Measurements from ENCODE around the gene TAF6. TPM values are rescaled to one million over a fixed set of nuclear protein-coding genes. Genes with fewer than 3 reads are reported as not detected.

TAF6 gene
- polyA plus RNA-seq, 4 donors = 12.2 to 33.5 (median 25.6) TPM

DNA sequence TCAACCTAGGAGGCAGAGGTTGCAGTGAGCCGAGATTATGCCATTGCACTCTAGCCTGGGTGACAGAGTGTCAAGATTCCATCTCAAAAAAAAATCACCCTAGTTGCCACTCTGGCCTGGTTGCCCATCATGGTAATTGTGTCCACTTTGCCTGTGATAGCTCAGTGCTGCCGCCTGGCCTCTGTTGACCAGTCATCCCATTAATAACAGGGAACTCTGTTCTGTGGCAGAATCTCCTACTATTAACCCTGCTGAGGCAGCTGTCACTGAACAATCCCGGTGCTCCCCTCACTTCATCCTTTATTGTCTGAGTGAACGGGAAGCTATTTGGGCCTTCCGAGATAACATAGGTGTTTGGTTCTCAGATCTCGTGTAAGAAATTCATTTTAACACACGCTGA lies 52.2 kb downstream of the TAF6 start:
- Histone ChIP-seq H3K4me3 (ENCODE audit: low read depth in 1 of 3, low read length in 3 of 3) (no peak overlapping the region), H3K36me3 (ENCODE audit: control insufficient read depth in 3 of 3, insufficient read depth in 2 of 3, low read depth in 1 of 3, low read length in 3 of 3) (peaks cover 14 to 73% (median 26%) of the 10 kb centered on the region in 3 donors), H3K27me3 (ENCODE audit: control insufficient read depth in 3 of 3, insufficient read depth in 3 of 3, low read length in 3 of 3) (no peaks in the 10 kb centered on the region), H3K4me1 (ENCODE audit: control insufficient read depth in 3 of 3, insufficient read depth in 2 of 3, low read depth in 1 of 3, low read length in 2 of 3) (no peaks in the 10 kb centered on the region), H3K9me3 (ENCODE audit: control insufficient read depth in 2 of 2, insufficient read depth in 1 of 2, low read depth in 1 of 2, low read length in 1 of 2) (peaks cover 2 to 31% of the 10 kb centered on the region in 2 donors), H3K27ac (ENCODE audit: low read depth in 1 of 3, low read length in 2 of 3) (no peak overlapping the region)
- FAIRE-seq (no peak), DNase-seq (no peak)
- 89 to 94% (median 91%) methylated on average over 7 of the region's 7 CpGs for WGBS, 3 donors

DNA sequence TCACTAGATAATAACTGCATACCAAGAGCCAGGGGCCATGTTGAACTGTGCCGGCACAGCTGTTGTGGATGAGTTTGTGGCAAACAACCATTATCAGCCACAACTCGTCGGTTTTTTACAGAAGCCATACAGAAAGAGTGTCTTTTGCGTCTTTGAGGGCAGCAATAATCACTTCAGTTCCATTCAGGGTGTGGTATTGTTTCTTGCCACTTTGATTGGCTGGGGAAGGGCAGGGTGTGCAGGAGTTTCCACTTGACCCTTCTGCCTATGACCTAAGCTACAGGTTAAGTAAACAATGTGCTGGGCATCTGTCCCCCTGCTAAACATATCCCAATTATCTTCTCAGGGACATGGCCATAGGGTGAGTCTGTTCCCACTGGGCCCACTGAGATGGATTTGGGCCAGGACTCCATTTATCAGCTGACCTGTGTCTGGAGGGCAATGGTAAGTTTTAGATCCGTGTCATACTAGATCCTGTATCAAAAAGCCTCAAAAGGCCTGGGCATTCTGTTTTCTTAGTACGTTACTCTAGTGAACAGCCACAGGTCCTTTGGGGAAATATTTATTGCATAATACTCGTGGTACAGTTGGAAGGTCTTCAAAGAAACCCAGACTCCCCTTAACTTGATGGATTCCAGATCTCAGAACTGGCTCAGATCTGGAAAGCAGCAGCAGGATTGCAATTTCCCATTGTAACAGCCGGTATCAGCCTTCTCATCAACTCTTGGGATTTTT lies 53.5 kb downstream of the TAF6 start:
- FAIRE-seq (no peak), DNase-seq (no peak)
- no peak overlapping the region for H3K4me3 ChIP-seq (ENCODE audit: low read depth in 1 of 3, low read length in 3 of 3)
- H3K27me3 ChIP-seq (ENCODE audit: control insufficient read depth in 3 of 3, insufficient read depth in 3 of 3, low read length in 3 of 3) = no peaks in the 10 kb centered on the region
- WGBS, 3 donors = 53 to 82% (median 80%) methylated on average over 8 of the region's 8 CpGs
- H3K27ac ChIP-seq (ENCODE audit: low read depth in 1 of 3, low read length in 2 of 3) = peak overlapping the region in 2 of 3 donors; percentile 11 to 19
- peaks cover 2 to 71% (median 12%) of the 10 kb centered on the region in 3 donors for H3K36me3 ChIP-seq (ENCODE audit: control insufficient read depth in 3 of 3, insufficient read depth in 2 of 3, low read depth in 1 of 3, low read length in 3 of 3)
- H3K9me3 ChIP-seq (ENCODE audit: control insufficient read depth in 2 of 2, insufficient read depth in 1 of 2, low read depth in 1 of 2, low read length in 1 of 2) = peaks cover 0 to 17% of the 10 kb centered on the region in 2 donors
- no peaks in the 10 kb centered on the region for H3K4me1 ChIP-seq (ENCODE audit: control insufficient read depth in 3 of 3, insufficient read depth in 2 of 3, low read depth in 1 of 3, low read length in 2 of 3)

DNA sequence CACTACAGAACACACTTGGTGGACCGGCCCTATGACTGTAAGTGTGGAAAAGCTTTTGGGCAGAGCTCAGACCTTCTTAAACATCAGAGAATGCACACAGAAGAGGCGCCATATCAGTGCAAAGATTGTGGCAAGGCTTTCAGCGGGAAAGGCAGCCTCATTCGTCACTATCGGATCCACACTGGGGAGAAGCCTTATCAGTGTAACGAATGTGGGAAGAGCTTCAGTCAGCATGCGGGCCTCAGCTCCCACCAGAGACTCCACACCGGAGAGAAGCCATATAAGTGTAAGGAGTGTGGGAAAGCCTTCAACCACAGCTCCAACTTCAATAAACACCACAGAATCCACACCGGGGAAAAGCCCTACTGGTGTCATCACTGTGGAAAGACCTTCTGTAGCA lies 55.0 kb downstream of the TAF6 start:
- DNase-seq (no peak), FAIRE-seq (no peak)
- H3K9me3 ChIP-seq (ENCODE audit: control insufficient read depth in 2 of 2, insufficient read depth in 1 of 2, low read depth in 1 of 2, low read length in 1 of 2) = peaks cover 0 to 3% of the 10 kb centered on the region in 2 donors
- H3K4me3 ChIP-seq (ENCODE audit: low read depth in 1 of 3, low read length in 3 of 3) = no peak overlapping the region
- no peaks in the 10 kb centered on the region for H3K27me3 ChIP-seq (ENCODE audit: control insufficient read depth in 3 of 3, insufficient read depth in 3 of 3, low read length in 3 of 3)
- H3K27ac ChIP-seq (ENCODE audit: low read depth in 1 of 3, low read length in 2 of 3) = no peak overlapping the region
- peaks cover 2 to 62% (median 4%) of the 10 kb centered on the region in 3 donors for H3K36me3 ChIP-seq (ENCODE audit: control insufficient read depth in 3 of 3, insufficient read depth in 2 of 3, low read depth in 1 of 3, low read length in 3 of 3)
- 93 to 96% (median 95%) methylated on average over 9 of the region's 9 CpGs for WGBS, 3 donors
- H3K4me1 ChIP-seq (ENCODE audit: control insufficient read depth in 3 of 3, insufficient read depth in 2 of 3, low read depth in 1 of 3, low read length in 2 of 3) = no peaks in the 10 kb centered on the region

DNA sequence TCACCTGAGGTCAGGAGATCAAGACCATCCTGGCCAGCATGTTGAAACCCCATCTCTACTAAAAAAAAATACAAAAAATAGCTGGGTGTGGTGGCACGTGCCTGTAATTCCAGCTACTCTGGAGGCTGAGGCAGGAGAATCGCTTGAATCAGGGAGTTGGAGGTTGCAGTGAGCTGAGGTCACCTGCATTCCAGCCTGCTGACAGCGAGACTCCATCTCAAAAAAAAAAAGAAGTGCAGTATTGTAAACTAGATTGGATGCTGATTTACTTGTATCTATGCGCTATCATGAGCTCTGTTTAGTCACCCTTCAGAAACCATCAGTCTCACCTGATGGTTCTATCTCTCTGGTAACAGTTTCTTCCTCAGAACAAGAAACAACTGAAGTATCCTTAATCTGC lies 55.8 kb downstream of the TAF6 start:
- 94 to 95% (median 95%) methylated on average over 4 of the region's 4 CpGs for WGBS, 3 donors

DNA sequence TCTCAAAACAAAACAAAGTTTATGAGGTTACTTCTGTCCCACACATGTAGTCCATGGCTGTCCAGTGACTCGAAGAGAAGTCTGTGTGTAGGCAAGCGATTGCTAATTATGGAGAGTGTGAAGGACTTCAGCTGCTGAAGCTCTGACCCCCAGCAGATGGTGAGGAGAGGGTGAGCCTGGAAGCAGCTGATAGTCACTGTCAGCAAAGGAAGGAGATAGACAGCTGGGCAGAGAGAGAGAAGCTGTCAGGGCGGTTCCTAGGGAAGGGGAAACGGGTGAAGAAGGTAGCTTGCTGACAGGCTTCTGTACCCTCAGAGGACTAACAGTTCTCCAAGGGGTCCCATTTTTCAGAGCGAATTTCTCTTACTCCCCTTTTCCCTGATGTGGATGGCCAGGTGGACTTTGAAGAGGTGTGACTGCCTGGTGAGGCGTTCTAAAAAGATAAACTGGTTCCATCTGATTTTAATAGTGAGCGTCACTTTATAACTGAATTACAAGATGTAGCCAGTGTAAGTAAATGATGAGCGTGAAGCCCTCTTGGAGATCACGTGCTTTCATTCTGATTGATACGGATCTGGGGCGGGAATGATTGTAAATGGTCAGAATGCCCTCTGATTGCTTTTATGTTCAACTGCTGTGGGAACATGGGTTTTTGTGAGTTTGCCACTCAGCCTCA lies 57.5 kb downstream of the TAF6 start:
- Histone ChIP-seq H3K4me3 (ENCODE audit: low read depth in 1 of 3, low read length in 3 of 3) (no peak overlapping the region), H3K27me3 (ENCODE audit: control insufficient read depth in 3 of 3, insufficient read depth in 3 of 3, low read length in 3 of 3) (no peaks in the 10 kb centered on the region), H3K9me3 (ENCODE audit: control insufficient read depth in 2 of 2, insufficient read depth in 1 of 2, low read depth in 1 of 2, low read length in 1 of 2) (no peaks in the 10 kb centered on the region), H3K27ac (ENCODE audit: low read depth in 1 of 3, low read length in 2 of 3) (no peak overlapping the region), H3K36me3 (ENCODE audit: control insufficient read depth in 3 of 3, insufficient read depth in 2 of 3, low read depth in 1 of 3, low read length in 3 of 3) (peaks cover 4 to 67% (median 8%) of the 10 kb centered on the region in 3 donors), H3K4me1 (ENCODE audit: control insufficient read depth in 3 of 3, insufficient read depth in 2 of 3, low read depth in 1 of 3, low read length in 2 of 3) (no peaks in the 10 kb centered on the region)
- WGBS, 3 donors = 91 to 95% (median 92%) methylated on average over 11 of the region's 11 CpGs
- DNase-seq (no peak), FAIRE-seq (no peak)

More for the DNA sequence above, 55.8 kb downstream of the TAF6 start:
- Histone ChIP-seq H3K27ac (ENCODE audit: low read depth in 1 of 3, low read length in 2 of 3) (no peak overlapping the region), H3K4me3 (ENCODE audit: low read depth in 1 of 3, low read length in 3 of 3) (no peak overlapping the region), H3K4me1 (ENCODE audit: control insufficient read depth in 3 of 3, insufficient read depth in 2 of 3, low read depth in 1 of 3, low read length in 2 of 3) (no peaks in the 10 kb centered on the region), H3K9me3 (ENCODE audit: control insufficient read depth in 2 of 2, insufficient read depth in 1 of 2, low read depth in 1 of 2, low read length in 1 of 2) (no peaks in the 10 kb centered on the region), H3K27me3 (ENCODE audit: control insufficient read depth in 3 of 3, insufficient read depth in 3 of 3, low read length in 3 of 3) (no peaks in the 10 kb centered on the region), H3K36me3 (ENCODE audit: control insufficient read depth in 3 of 3, insufficient read depth in 2 of 3, low read depth in 1 of 3, low read length in 3 of 3) (peaks cover 2 to 58% (median 6%) of the 10 kb centered on the region in 3 donors)
- no peak for FAIRE-seq
- DNase-seq = no peak

DNA sequence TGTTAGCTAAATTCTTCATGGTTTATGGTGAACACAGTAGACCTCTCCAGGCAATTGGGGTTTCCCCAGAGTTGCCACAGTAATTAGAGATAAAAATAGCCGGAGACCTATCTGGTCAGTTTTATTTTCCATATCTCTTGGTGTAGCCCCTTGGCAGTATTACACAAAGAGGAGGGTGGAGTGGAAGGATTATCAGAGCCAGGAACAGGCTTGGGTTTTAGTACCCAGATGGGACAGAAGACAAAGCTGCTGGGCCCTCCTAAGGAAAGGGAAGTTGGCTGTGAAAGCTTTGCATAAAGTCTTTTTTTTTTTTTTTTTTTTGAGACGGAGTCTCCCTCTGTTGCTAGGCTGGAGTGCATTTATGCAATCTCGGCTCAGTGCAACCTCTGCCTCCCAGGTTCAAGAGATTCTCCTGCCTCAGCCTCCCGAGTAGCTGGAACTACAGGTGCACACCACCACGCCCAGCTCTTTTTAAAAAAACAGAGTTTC lies 59.9 kb downstream of the TAF6 start:
- Histone ChIP-seq H3K27ac (ENCODE audit: low read depth in 1 of 3, low read length in 2 of 3) (no peak overlapping the region), H3K4me3 (ENCODE audit: low read depth in 1 of 3, low read length in 3 of 3) (no peak overlapping the region), H3K4me1 (ENCODE audit: control insufficient read depth in 3 of 3, insufficient read depth in 2 of 3, low read depth in 1 of 3, low read length in 2 of 3) (no peaks in the 10 kb centered on the region), H3K27me3 (ENCODE audit: control insufficient read depth in 3 of 3, insufficient read depth in 3 of 3, low read length in 3 of 3) (no peaks in the 10 kb centered on the region), H3K36me3 (ENCODE audit: control insufficient read depth in 3 of 3, insufficient read depth in 2 of 3, low read depth in 1 of 3, low read length in 3 of 3) (peaks cover 4 to 55% (median 8%) of the 10 kb centered on the region in 3 donors), H3K9me3 (ENCODE audit: control insufficient read depth in 2 of 2, insufficient read depth in 1 of 2, low read depth in 1 of 2, low read length in 1 of 2) (no peaks in the 10 kb centered on the region)
- no peak for FAIRE-seq
- DNase-seq = no peak
- 86 to 92% (median 88%) methylated on average over 5 of the region's 5 CpGs for WGBS, 3 donors

Other genes starting within 250 kb of the TAF6 start
- under 1 TPM in 2 of 4 donors, not detected in 2; 0.09 TPM for gene OR2AE1, start 242.3 kb downstream of the TAF6 start, polyA plus RNA-seq
- 10 to 100 TPM; 18.8 to 36.3 (median 20.0) TPM for gene TRIM4, start 199.8 kb downstream of the TAF6 start, polyA plus RNA-seq
- gene GJC3, start 189.7 kb downstream of the TAF6 start, polyA plus RNA-seq = under 1 TPM in 2 of 4 donors, not detected in 2; 0.22 to 0.33 TPM
- 10 to 100 TPM in 3 of 4 donors, 1 to 10 TPM in 1; 8.3 to 62.4 (median 33.9) TPM for gene AZGP1, start 143.3 kb downstream of the TAF6 start, polyA plus RNA-seq
- gene ZKSCAN1, start 103.8 kb downstream of the TAF6 start, polyA plus RNA-seq = 10 to 100 TPM; 10.8 to 47.8 (median 19.1) TPM
- 10 to 100 TPM in 1 of 4 donors, 1 to 10 TPM in 3; 4.0 to 12.5 (median 6.5) TPM for gene ZSCAN21, start 69.6 kb downstream of the TAF6 start, polyA plus RNA-seq
- 10 to 100 TPM; 20.3 to 55.2 (median 27.2) TPM for gene ZNF3, start 37.6 kb downstream of the TAF6 start, polyA plus RNA-seq
- gene COPS6, start 30.4 kb downstream of the TAF6 start, polyA plus RNA-seq = 10 to 100 TPM; 76.7 to 92.0 (median 85.6) TPM
- gene MCM7, start 18.0 kb downstream of the TAF6 start, polyA plus RNA-seq = 10 to 100 TPM; 35.8 to 87.8 (median 63.3) TPM
- gene AP4M1, start 17.7 kb downstream of the TAF6 start, polyA plus RNA-seq = 10 to 100 TPM; 14.9 to 20.6 (median 17.2) TPM
- gene CNPY4, start 276 bp upstream of the TAF6 start, polyA plus RNA-seq = 10 to 100 TPM in 1 of 4 donors, 1 to 10 TPM in 3; 2.5 to 14.0 (median 7.5) TPM
- gene MBLAC1, start 7.6 kb upstream of the TAF6 start, polyA plus RNA-seq = 1 to 10 TPM; 2.0 to 3.3 (median 2.7) TPM
- 100 to 1,000 TPM; 141 to 370 (median 222) TPM for gene LAMTOR4, start 29.6 kb upstream of the TAF6 start, polyA plus RNA-seq
- 10 to 100 TPM; 16.7 to 28.0 (median 23.7) TPM for gene TRAPPC14, start 39.4 kb upstream of the TAF6 start, polyA plus RNA-seq
- gene GAL3ST4, start 49.3 kb upstream of the TAF6 start, polyA plus RNA-seq = 1 to 10 TPM in 2 of 4 donors, under 1 TPM in 1, not detected in 1; 0.67 to 4.4 (median 1.2) TPM
- gene GPC2, start 58.0 kb upstream of the TAF6 start, polyA plus RNA-seq = 1 to 10 TPM in 1 of 4 donors, under 1 TPM in 1, not detected in 2; 0.94 to 2.1 TPM
- gene STAG3, start 58.6 kb upstream of the TAF6 start, polyA plus RNA-seq = 1 to 10 TPM in 2 of 4 donors, under 1 TPM in 1, not detected in 1; 0.81 to 9.6 (median 3.6) TPM
- 1 to 10 TPM in 2 of 4 donors, under 1 TPM in 2; 0.45 to 1.2 (median 0.91) TPM for gene PVRIG, start 100.6 kb upstream of the TAF6 start, polyA plus RNA-seq
- 1 to 10 TPM in 1 of 4 donors, under 1 TPM in 1, not detected in 2; 0.06 to 3.1 TPM for gene SPDYE3, start 188.3 kb upstream of the TAF6 start, polyA plus RNA-seq
- gene PILRB, start 238.8 kb upstream of the TAF6 start, polyA plus RNA-seq = 100 to 1,000 TPM in 1 of 4 donors, 10 to 100 TPM in 3; 39.1 to 117 (median 57.2) TPM

Measured in small intestine (tissue), 7 donors.